ENCODE data around the gene WDR90.

GRCh38 chr16:668519-669171 lies 19.5 kb downstream of the WDR90 start:
- TF ChIP-seq EZH2 (IDR thresholded peaks at IDR 0.05; ENCODE audit: borderline replicate concordance, low read length) (no peak), CTCF (conservative IDR thresholded peaks at IDR 0.05 in 1 of 2, IDR thresholded peaks at IDR 0.05 in 1 of 2; ENCODE audit: extremely low read depth in 1 of 2, insufficient read depth in 1 of 2, low read depth in 1 of 2, low read length in 2 of 2) (no peak)
